ENCODE results near the gene TMEM120A.

The TMEM120A gene

DNA sequence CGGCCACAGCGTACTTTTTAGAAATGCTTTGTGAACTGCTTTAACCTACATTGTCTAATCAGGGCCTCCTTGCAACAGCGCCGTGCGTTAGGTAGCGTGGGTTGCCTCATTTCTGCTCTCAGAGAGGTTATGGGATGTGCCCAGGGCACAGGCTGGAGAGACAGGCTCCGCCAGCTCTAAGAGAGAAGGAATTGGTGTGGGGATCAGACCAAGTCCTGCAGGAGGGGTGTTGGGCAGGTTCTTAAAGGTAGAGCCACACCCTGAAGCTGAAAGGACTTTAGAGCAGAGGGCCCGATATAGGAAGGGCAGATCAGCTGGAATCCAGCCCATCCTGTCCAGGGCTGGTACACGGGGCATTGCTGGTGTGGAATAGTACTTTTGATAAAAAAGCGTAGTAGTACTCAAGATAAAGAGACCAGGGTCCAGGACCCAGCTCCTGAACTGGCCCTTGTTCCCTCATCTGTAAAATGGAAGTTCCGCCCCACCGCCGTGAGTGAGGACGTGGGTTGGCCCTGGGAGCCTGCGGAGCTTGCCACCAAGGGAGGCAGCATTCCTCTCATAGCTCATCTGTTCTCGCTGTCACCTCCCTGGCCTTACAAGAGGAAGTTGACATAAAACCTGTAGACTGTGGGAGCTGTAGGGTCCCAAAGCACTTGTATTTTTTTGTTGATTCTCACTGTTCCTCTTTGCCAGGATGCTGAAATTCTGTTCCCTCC is 37.2 kb downstream of the TMEM120A start:
- no peak for DNase-seq

DNA sequence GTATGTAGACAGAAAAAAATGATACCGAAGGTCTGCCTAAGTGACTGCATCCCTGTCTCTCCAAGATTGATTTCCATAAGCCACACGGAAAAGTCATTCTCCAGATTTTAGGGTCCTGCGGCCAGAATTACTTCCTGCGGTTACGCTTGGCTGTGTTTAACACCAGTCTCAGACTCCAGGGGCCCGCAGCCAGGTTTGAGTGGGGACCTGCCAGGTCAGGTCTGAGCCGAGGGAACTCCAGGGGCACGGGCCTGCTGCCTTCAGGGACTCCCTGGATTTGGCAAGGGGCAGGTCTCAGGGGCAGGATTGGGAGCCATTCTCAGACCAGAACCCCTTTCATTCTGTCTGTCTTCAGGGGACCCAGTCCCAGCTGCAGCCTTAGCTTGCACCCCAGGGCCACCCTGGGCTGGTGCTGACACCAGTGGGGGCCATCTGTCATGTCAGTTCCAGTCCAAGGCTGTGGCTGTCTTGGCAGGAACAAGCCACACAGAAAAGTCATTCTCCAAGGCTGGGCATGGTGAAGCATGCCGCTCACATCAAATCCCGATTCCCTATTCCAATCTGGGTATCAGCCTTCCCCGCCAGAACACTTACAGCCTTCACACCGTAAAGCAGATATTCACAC is 39.0 kb downstream of the TMEM120A start:
- no peak for DNase-seq

DNA sequence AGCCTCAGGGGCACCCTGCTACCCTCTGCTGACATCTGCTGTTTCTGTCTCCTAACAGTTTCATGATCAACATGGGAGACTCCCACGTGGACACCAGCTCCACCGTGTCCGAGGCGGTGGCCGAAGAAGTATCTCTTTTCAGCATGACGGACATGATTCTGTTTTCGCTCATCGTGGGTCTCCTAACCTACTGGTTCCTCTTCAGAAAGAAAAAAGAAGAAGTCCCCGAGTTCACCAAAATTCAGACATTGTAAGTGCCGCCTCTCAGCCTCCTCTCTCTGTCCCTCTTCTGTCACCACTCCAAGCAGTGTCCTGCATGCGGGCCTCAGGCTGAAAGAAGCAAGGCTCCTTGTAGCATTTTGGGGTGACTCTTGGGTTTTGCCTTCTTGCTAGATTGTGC is 40.5 kb downstream of the TMEM120A start:
- DNase-seq: no peak

DNA sequence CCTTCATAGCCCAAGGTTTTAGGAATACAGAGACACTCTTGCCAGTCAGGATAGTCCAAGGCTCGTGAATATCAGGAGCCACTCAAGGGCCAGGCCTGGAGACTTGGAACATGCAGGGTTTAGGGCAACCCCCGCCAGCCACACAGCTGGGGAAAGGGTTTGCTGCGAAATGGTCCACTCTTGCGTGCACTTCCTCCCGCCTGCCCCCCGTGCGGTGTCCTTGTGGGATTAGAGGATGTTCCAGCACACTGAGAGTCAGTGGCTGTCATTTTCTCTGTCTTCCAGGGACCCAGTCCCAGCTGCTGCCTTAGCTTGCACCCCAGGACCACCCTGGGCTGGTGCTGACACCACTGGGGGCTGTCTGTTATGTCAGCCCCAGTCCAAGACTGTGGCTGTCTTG is 41.0 kb downstream of the TMEM120A start:
- DNase-seq: no peak

DNA sequence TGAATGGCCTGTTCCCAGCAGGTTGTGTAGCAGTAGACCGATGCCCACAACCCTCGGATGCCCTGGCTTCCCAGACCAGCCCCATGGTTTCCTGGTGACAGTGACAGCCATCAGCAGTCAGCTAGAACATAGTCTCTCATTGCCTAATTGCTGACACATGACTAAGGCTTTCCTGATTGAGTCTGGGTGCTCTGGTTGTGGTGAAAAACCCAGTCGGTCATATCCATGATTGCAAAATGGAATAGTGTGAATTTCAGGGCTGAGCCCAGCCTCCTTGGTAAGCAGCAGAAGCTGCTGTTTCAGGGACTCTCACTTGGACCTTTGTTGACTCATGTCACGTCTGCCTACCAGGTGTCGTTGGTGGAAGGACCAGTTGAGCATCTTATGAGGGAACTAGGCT is 42.9 kb downstream of the TMEM120A start:
- no peak for DNase-seq

DNA sequence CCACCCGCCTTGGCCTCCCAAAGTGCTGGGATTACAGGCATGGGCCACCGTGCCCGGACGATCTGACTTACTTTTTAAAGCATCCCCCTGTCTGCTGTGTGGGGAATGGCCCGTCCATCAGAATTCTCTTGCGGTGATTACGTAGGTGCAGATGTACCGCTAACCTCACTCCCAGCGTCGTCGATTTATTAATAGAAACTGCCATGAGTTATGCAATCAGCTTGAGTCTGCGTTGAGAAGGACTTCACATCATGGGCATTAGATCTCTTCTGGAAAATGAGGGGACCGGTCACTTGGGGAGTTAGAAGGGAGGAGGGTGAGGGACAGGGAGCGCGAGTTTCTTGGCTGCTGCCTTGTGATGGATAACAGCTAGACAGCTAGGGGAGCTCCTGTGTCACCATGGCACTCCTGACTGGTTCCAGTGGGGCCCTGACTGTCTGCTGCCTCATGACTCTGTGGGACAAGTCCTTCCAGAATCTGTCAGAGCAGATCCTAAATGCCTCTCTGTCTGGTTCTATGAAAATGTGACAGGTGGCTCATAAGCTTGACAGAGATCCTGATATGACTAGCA is 44.2 kb downstream of the TMEM120A start:
- DNase-seq: no peak

DNA sequence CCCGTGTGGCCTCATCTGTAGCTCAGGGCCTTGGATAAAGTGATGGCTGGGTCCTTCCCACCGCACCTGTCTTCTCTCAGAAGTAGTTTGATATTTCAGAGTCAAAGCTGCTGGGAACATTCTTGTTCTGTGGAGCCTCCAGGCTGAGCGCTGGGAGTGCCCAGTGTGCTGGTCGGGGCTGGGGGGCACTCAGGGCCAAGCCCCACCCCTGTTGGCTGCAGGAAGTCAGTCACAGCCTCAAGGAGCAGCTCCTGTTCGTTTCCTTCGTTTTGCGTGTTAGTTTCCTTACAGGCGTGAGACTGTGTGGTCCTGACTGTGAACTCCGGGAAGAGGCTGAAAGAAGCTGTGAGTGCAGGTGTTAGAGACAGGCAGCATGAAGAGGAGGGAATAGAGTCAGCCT is 46.2 kb downstream of the TMEM120A start:
- DNase-seq: no peak

DNA sequence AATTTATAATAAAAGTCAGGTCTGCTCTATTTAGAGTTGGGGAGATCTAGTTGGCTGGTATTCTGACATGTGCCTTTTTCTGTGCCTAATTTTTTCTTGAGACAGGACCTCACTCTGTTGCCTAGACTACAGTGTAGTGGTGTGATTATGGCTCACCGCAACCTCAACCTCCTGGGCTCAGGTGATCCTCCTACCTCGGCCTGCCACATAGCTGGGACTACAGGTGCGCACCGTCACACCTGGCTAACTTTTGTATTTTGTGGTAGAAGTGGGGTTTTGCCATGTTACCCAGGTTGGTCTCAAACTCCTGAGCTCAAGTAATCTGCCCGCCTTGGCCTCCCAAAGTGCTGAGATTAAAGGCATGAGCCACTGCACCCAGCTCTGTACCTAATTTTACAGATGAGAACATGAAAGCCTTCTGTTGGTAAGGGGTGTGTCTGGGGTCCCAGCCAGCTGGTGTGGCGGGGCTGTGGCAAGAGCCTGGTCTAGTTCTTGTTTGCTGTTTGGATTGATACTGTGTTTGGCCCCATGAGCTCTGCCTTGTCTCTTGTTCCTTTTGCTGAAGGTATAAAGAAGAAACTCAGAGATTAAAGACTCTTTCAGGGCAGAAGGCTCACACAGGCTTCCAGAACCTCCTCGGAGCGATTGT is 48.1 kb downstream of the TMEM120A start:
- no peak for DNase-seq

DNA sequence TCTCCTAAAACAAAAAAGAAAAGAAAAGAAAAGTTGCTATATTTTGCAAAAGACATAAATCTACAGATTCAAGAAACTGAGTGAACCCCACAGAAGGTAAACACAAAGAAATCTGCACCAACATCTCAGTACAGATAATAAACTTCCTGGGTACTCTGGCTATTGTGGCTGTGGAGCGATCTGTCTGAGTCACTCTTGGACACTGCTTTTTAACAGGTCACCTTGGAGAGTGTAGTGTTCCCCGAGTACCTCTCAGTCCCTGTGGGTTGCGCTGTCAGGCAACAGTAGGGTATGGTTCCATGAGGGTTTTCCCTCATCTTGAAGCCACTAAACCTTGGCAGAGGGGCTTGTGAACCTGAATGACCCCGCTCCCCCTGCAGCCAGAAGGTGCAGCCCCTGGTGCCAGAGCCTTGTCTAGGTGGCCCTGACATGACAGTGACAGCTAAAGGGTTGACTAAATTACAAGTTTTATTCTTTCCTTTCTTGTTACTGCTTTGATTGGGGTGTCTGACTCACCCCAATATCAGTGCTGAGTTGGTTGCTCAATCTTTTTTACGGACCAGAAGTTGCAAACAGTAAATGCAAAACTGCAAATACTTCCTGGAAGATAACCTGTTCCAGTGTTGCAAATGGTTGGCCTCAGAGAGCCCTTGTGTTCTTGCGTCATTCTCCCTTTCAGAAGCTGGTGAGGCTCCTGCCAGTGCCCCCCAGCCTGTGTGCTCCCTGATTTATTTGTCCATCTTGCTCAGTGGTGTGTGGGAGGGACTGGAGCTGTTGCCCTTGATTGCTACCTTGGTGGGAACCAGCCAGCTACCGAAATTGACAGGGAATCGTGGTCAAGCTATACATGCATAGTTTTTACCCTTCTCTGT is 48.9 kb downstream of the TMEM120A start:
- DNase-seq: no peak

DNA sequence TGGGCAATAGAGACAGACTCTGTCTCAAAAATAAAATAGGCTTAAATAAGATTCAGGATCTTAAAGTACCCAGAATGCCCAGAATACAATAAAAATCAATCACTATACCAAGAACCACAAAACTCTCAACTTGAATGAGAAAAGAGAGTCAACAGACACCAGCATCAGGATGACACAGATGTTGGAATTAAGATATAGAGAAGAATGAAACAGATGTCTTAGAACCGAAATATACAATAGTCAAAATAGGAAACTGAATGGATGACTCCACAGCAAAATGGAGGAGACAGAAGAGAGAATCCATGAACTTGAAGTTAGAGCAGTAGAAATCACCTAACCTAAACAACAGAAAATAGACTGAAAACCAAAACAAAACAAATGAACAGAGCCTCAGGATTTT is 49.9 kb downstream of the TMEM120A start:
- no peak for DNase-seq

DNA sequence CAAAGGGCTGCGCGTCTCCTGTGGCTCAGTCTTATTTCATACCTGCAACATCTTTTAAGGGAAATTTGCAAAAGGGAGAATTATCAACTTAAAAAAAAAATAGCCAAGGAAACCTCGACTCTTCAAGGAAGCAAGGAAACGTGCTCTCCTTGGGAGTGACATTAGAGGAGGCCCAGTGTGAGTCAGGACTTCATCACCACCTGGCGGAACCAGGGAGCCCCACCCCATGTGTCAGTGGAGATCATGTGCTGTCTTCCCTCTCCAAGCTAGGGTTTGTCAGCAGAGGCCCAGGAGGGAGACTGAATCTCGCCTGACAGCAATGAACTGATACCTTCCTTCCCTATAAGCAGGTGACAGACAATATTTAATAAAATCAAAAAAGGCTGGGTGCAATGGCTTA is 50.5 kb downstream of the TMEM120A start:
- no peak for DNase-seq

DNA sequence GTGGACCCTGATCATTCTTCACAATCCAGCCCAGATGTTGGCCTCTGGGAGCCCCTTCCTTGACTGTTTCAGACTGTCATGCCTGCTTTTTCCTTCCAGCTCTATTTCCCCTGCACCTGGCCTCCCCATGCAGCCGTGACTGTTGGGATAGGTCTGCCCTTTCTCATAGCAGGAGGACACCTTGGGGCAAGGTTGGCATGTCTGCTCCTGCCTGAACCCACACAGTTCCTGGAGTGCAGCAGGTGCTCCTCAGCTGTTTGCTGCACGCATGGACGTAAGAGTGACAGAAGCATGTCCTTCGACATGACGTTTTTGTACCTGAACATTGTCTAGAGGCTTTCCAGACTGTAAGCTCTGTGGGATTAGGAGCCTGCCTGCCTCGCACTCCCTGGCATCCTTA is 55.5 kb downstream of the TMEM120A start:
- DNase-seq: no peak

DNA sequence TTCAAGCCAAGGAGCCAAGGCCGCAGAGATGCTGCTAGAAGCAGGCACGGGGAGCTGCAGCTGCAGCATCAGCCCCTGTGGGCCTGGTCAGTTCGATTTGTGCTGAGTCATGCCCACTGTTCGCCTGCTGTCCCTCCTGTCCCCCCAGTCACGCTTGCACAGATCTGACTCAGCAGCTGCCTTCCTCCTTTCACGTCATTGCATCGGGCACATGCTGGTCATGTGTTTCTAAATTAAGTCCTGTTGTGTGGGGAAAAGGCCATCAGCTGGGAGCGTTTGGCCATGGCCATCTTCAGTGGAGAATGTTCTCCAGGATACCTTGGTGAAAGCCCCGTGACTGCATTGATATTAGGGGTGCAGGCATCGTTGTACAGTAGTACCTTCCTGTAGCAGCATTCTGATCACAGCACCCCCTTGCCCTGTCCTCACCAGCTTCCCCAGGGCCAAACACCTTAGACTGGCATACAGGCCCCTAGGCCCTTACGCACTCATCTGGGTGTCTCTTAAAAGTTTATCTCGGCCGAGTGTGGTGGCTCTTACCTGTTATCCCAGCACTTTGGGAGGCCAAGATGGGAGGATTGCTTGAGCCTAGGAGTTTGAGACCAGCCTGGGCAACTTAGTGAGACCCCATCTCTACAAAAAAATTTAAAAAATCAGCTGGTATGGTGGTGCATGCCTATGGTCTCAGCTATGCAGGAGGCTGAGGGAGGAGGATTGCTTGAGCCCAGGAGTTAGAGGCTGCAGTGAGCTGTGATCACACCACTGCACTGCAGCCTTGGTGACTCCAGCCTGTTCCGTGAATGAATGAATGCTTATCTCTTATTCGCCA is 56.2 kb downstream of the TMEM120A start:
- DNase-seq: no peak
